K562 (cell line): ENCODE results near the gene PPARD. TPM values are rescaled to one million over a fixed set of nuclear protein-coding genes. Genes with fewer than 3 reads are reported as not detected.

Experiments
- ATAC-seq: fragments of 200-7000 bp; cut with Tn5 transposase; 3 replicates; pipeline ENCODE4 v1.9.1; 2020; ENCODE audit warnings: moderate library complexity
- BruUV-seq: library from RNA; stranded (reverse); fragments of 400-500 nt; replicated peaks from 2 replicates; lab custom pipeline; 2021; lab: Mats Ljungman, UMichigan
- CTCF ChIA-PET: fragments of 300-600 bp; formaldehyde crosslinking; extraction: SDS; loops from one replicate; lab custom pipeline; 2021; ENCODE audit warnings: low intra/inter-chr PET ratio; lab: Yijun Ruan, JAX
- POLR2A ChIA-PET: fragments of 300-600, 350-650 bp; sonication (Branson Sonifier 250); formaldehyde crosslinking; extraction: SDS; loops from one replicate; lab custom pipeline; 2021; ENCODE audit warnings: antibody characterized with exemption, inconsistent platforms; lab: Yijun Ruan, JAX
- DNase-seq, 4 experiments: peaks; one replicate each; pipeline versions ENCODE4 v3.0.0 to v3.0.0-alpha.2; 2011 to 2018; ENCODE audit warnings: low spot score in 3 of 4, mixed read lengths in 3 of 4; ENCODE audit errors: extremely low read depth in 1 of 4
- FAIRE-seq: peaks from 2 replicates; lab custom pipeline; 2011; peaks lifted over from hg19 to GRCh38; lab: Jason Lieb, UNC
- H2AFZ ChIP-seq: 2 replicates; pipeline ENCODE4 v1.6.0; 2011; ENCODE audit warnings: low read depth, low read length, control low read depth, inconsistent platforms
- H3K27ac ChIP-seq: fragments of 200-600 bp; 3 replicates; pipeline ENCODE4 v1.8.0; 2011; ENCODE audit warnings: low read depth, mild to moderate bottlenecking, control low read depth, inconsistent platforms, low read length, moderate library complexity, mixed read lengths; ENCODE audit errors: extremely low read depth
- H3K27me3 ChIP-seq, 2 experiments: fragments of 300-600 bp in 1 of 2; 2 replicates in 1 of 2; 3 replicates in 1 of 2; pipeline versions ENCODE4 v1.6.0 to v1.8.0; 2011; ENCODE audit warnings: inconsistent platforms in 2 of 2, low read length in 2 of 2, mild to moderate bottlenecking in 1 of 2, mixed read lengths in 1 of 2, moderate library complexity in 1 of 2; ENCODE audit not compliant: control insufficient read depth in 2 of 2, insufficient read depth in 2 of 2
- H3K36me3 ChIP-seq: fragments of 300-600 bp; 3 replicates; pipeline ENCODE4 v1.8.0; 2011; ENCODE audit warnings: mild to moderate bottlenecking, low read length, inconsistent platforms; ENCODE audit not compliant: control insufficient read depth, insufficient read depth
- H3K4me1 ChIP-seq, 2 experiments: fragments of 200-600 bp in 1 of 2; replicated peaks in 1 of 2; 2 replicates in 1 of 2; 3 replicates in 1 of 2; pipeline versions ENCODE4 v1.5.1 to v1.8.0; 2011; ENCODE audit warnings: inconsistent platforms in 2 of 2, low read length in 2 of 2, mild to moderate bottlenecking in 1 of 2, mixed read lengths in 1 of 2, moderate library complexity in 1 of 2; ENCODE audit not compliant: control insufficient read depth in 2 of 2, insufficient read depth in 2 of 2
- H3K4me2 ChIP-seq: 2 replicates; pipeline ENCODE4 v1.6.1; 2011; ENCODE audit warnings: low read length, control low read depth, inconsistent platforms, mixed read lengths; ENCODE audit not compliant: insufficient read depth
- H3K4me3 ChIP-seq: fragments of 200-600 bp; sonication (generic), shearing (Covaris generic); 2 replicates; pipeline ENCODE4 v1.5.1; 2016; ENCODE audit warnings: control low read depth, inconsistent platforms
- H3K79me2 ChIP-seq: fragments of 200-600 bp; 3 replicates; pipeline ENCODE4 v1.8.0; 2011; ENCODE audit warnings: low read length, inconsistent platforms; ENCODE audit not compliant: control insufficient read depth, insufficient read depth
- H3K9ac ChIP-seq, 2 experiments: 2 replicates each; pipeline versions ENCODE4 v1.6.0 to v1.6.1; 2011; ENCODE audit warnings: low read depth in 2 of 2, low read length in 2 of 2, control low read depth in 1 of 2, inconsistent platforms in 1 of 2, mild to moderate bottlenecking in 1 of 2, mixed read lengths in 1 of 2; ENCODE audit not compliant: insufficient read depth in 1 of 2
- H3K9me1 ChIP-seq: one replicate; pipeline ENCODE4 v1.6.0; 2011; ENCODE audit warnings: inconsistent platforms, mild to moderate bottlenecking, low read length, moderate library complexity; ENCODE audit not compliant: control insufficient read depth, insufficient read depth
- H3K9me3 ChIP-seq: replicated peaks from 2 replicates; pipeline ENCODE4 v1.5.1; 2011; ENCODE audit warnings: low read depth, low read length, inconsistent platforms; ENCODE audit not compliant: control insufficient read depth, insufficient read depth
- H4K20me1 ChIP-seq: replicated peaks from 2 replicates; pipeline ENCODE4 v1.6.1; 2011; ENCODE audit warnings: low read length, inconsistent platforms, mixed read lengths; ENCODE audit not compliant: control insufficient read depth, insufficient read depth
- HNRNPL ChIP-seq: fragments of 200-400 bp; formaldehyde crosslinking; IDR thresholded peaks from 2 replicates; pipeline ENCODE4 v1.6.1; 2017; ENCODE audit warnings: low read depth, mild to moderate bottlenecking, low read length
- MECOM ChIP-seq: fragments of 250-450 bp; sonication (Bioruptor Pico); IDR thresholded peaks from 2 replicates; pipeline ENCODE4 v1.8.0; 2022; ENCODE audit warnings: inconsistent platforms
- NR0B1 ChIP-seq: fragments of 450-650 bp; IDR thresholded peaks from one replicate; pipeline ENCODE4 v1.6.1; 2018; ENCODE audit warnings: mild to moderate bottlenecking, moderate library complexity; ENCODE audit not compliant: partially characterized antibody
- RERE ChIP-seq: sonication (generic); formaldehyde crosslinking; IDR thresholded peaks from 2 replicates; pipeline ENCODE4 v1.8.0; 2023; ENCODE audit warnings: missing genetic modification reagents, mild to moderate bottlenecking, borderline replicate concordance
- SLC30A9 ChIP-seq: fragments of 250-450 bp; sonication (Bioruptor Pico); IDR thresholded peaks from 2 replicates; pipeline ENCODE4 v1.8.0; 2022; ENCODE audit warnings: mild to moderate bottlenecking, moderate library complexity
- ZNF282 ChIP-seq: sonication (generic); formaldehyde crosslinking; IDR thresholded peaks from 2 replicates; pipeline ENCODE4 v1.8.1; 2023; ENCODE audit warnings: missing genetic modification reagents
- ZNF347 ChIP-seq: fragments of 450-650 bp; formaldehyde crosslinking; IDR thresholded peaks from 2 replicates; pipeline ENCODE4 v1.4.0; 2020; ENCODE audit warnings: low read depth, mild to moderate bottlenecking, moderate library complexity
- WGBS: fragments of 100-300 bp; shearing (Covaris generic); methylation state at CpG from one replicate; pipeline ENCODE4 v1.1.6; 2016; ENCODE audit warnings: low coverage, mixed read lengths; ENCODE audit not compliant: insufficient coverage; ENCODE audit errors: missing lambda C conversion rate; 5-methylcytosine and 5-hydroxymethylcytosine counted together
- in situ Hi-C: fragments of 300-500 bp; cut with MboI; formaldehyde crosslinking; loops from 4 replicates; pipeline ENCODE4 v1.15.0; 2018; ENCODE audit warnings: inconsistent platforms, mixed read lengths
- intact Hi-C: fragments of 100-400 bp; cut with micrococcal nuclease; formaldehyde crosslinking; loops from 2 replicates; pipeline ENCODE4 v1.14.2; 2022
- polyA plus RNA-seq, 8 experiments: library from polyadenylated mRNA; depleted of rRNA in 4 of 8; stranded (reverse) in 5 of 8; unstranded in 3 of 8; fragments of >200 nt; fragmentation: Nextera tagmentation in 2 of 8; fragmentation: Illumina TruSeq in 1 of 8; extraction: Ambion mirVana in 2 of 8; extraction: Trizol in 1 of 8; gene quantifications; 2 replicates each; pipeline versions ENCODE4 v1.2.1 to v1.2.3, GENCODE V29; 2011 to 2014; ENCODE audit warnings: inconsistent platforms in 1 of 8, missing spikeins in 1 of 8
- total RNA-seq, 7 experiments: library from RNA; depleted of rRNA in 6 of 7; stranded (reverse); fragments of >200 nt in 6 of 7; fragmentation: Illumina TruSeq in 2 of 7; extraction: Trizol in 2 of 7; gene quantifications; 2 replicates each; pipeline versions ENCODE4 v1.2.1 to v1.2.3, GENCODE V29; 2011 to 2021; ENCODE audit warnings: low replicate concordance in 1 of 7
- TF ChIP-seq, protein P1 (sequence below): fragments of 450-650 bp; IDR thresholded peaks from 2 replicates; pipeline ENCODE4 v1.6.1; 2018; ENCODE audit not compliant: partially characterized antibody

Gene PPARD
- total and polyA plus RNA-seq, 9 of the 15 experiments (the other 6 are each of a cell fraction or from before 2014, with no cell fraction given): 0.14 to 13.2 (median 3.8) TPM

DNA sequence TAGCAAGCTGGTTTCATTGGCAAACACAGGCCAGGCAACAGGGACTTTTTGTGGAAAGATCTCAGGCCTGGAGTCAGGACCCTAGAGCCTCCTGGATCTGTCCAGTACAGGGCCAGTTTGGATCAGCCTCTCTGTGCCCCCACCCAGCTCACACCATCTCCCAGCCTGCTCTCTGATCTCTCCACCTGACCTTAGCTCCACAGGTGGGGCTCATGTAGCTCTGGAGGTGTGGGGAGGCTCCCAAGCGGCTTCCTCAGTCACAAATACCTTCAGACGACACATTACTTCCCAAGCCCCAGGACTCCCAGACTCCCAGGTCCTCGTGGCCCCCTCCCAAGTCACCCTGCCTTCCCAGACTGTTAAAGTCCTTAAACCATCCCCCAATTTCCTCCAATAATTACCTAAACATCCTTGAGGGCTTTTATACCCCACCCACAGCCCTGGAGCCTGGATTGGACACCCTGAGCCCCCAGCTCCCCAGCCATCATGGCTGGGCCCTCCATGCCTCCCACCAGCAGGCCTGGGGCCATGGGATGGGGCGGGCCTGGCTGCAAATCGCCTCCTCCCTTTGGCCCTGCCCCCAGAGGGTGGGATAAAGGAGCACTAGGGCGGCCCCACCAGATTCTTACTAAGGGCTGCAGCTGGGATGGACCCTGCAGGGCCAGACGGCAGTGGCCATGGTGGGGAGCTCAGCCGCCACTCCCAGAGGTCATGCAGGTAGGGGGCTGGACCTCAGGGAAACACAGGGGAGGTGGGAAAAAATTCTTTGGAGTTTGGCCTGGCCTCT is 93.9 kb downstream of the PPARD start:
- POLR2A ChIA-PET: no interaction called here
- Histone ChIP-seq H3K9ac (no peak overlapping the region), H3K27me3 (peaks cover 0 to 3% of the 10 kb centered on the region in 2 experiments; a peak in 1 of 5 replicates), H3K9me1 (no peaks in the 10 kb centered on the region), H2AFZ (no peak overlapping the region), H3K4me1 (peaks cover 5 to 13% of the 10 kb centered on the region in 2 experiments; a peak in 4 of 5 replicates), H3K27ac (no peak overlapping the region), H3K36me3 (no peaks in the 10 kb centered on the region), H3K4me2 (no peak overlapping the region), H3K9me3 (no peaks in the 10 kb centered on the region), H3K4me3 (no peak overlapping the region), H3K79me2 (no peaks in the 10 kb centered on the region), H4K20me1 (no peaks in the 10 kb centered on the region)
- BruUV-seq: no TSS peak
- WGBS: 33% methylated on average over 8 of the region's 8 CpGs
- ATAC-seq: peak; percentile 38; the same call in 2 of the 3 replicates
- no peak for DNase-seq
- in situ Hi-C loops (no loop called here), intact Hi-C loops (no loop called here)
- CTCF ChIA-PET: no interaction called here
- TF ChIP-seq MECOM (CRISPR knock-in tag): no peak
- TF ChIP-seq RERE (CRISPR knock-in tag): no peak
- no peak for TF ChIP-seq NR0B1
- no peak for TF ChIP-seq ZNF282 (CRISPR knock-in tag)
- TF ChIP-seq HNRNPL: no peak
- TF ChIP-seq, protein P1, sequence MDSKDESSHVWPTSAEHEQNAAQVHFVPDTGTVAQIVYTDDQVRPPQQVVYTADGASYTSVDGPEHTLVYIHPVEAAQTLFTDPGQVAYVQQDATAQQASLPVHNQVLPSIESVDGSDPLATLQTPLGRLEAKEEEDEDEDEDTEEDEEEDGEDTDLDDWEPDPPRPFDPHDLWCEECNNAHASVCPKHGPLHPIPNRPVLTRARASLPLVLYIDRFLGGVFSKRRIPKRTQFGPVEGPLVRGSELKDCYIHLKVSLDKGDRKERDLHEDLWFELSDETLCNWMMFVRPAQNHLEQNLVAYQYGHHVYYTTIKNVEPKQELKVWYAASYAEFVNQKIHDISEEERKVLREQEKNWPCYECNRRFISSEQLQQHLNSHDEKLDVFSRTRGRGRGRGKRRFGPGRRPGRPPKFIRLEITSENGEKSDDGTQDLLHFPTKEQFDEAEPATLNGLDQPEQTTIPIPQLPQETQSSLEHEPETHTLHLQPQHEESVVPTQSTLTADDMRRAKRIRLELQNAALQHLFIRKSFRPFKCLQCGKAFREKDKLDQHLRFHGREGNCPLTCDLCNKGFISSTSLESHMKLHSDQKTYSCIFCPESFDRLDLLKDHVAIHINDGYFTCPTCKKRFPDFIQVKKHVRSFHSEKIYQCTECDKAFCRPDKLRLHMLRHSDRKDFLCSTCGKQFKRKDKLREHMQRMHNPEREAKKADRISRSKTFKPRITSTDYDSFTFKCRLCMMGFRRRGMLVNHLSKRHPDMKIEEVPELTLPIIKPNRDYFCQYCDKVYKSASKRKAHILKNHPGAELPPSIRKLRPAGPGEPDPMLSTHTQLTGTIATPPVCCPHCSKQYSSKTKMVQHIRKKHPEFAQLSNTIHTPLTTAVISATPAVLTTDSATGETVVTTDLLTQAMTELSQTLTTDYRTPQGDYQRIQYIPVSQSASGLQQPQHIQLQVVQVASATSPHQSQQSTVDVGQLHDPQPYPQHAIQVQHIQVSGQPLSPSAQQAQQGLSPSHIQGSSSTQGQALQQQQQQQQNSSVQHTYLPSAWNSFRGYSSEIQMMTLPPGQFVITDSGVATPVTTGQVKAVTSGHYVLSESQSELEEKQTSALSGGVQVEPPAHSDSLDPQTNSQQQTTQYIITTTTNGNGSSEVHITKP: no peak
- no peak for TF ChIP-seq ZNF347 (CRISPR knock-in tag)
- TF ChIP-seq SLC30A9 (CRISPR knock-in tag): no peak
- TF ChIP-seq, all 486 proteins: peak for 0
- FAIRE-seq: no peak
